ENCODE data around the gene HOXC12.

Gene HOXC12

GRCh38 chr12:53991077-53991460, 36.4 kb downstream of the HOXC12 start (continued):
- TF ChIP-seq ZBTB20 (tag by site-specific recombination; IDR thresholded peaks at IDR 0.05), result peak; percentile 68
- peak; percentile 97 for TF ChIP-seq ZBTB17 (tag by site-specific recombination; IDR thresholded peaks at IDR 0.05)
- peak; percentile 99 for TF ChIP-seq ZNF600 (tag by site-specific recombination; IDR thresholded peaks at IDR 0.05)
- peak; percentile 23; the same call in 1 of the 2 replicates for TF ChIP-seq ZXDB (tag by site-specific recombination; IDR thresholded peaks at IDR 0.05)
- peak; percentile 29; the same call in 1 of the 2 replicates for TF ChIP-seq ZBTB48 (tag by site-specific recombination; IDR thresholded peaks at IDR 0.05)
- TF ChIP-seq ZNF394 (tag by site-specific recombination; IDR thresholded peaks at IDR 0.05; ENCODE audit: borderline replicate concordance), result peak; percentile 23; the same call in 1 of the 2 replicates
- no peak for TF ChIP-seq ATF2 (tag by site-specific recombination; IDR thresholded peaks at IDR 0.05; ENCODE audit: low read depth)

GRCh38 chr12:53992377-53992889, 37.7 kb downstream of the HOXC12 start:
- ChIA-PET CTCF (interaction anchor here (0.6 to 3.0 kb wide), 8 partner anchors 8 to 246 kb away, joined by 3 to 25 read pairs (median 6); partner anchors contain the start of gene HOXC10), POLR2A (no interaction called here)
- 0 out of 2 replicates have a peak, but pooled peaks have one; percentile 23 for TF ChIP-seq ZNF335 (tag by site-specific recombination; conservative IDR thresholded peaks at IDR 0.05)
- TF ChIP-seq OVOL3 (tag by site-specific recombination; IDR thresholded peaks at IDR 0.05), result no peak
- no peak for TF ChIP-seq ZNF138 (tag by site-specific recombination; IDR thresholded peaks at IDR 0.05; ENCODE audit: borderline replicate concordance)
- no peak for TF ChIP-seq HOXD13 (CRISPR knock-in tag; IDR thresholded peaks at IDR 0.05; ENCODE audit: borderline replicate concordance)
- TF ChIP-seq, protein P1, sequence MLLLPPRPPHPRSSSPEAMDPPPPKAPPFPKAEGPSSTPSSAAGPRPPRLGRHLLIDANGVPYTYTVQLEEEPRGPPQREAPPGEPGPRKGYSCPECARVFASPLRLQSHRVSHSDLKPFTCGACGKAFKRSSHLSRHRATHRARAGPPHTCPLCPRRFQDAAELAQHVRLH (tag by site-specific recombination; IDR thresholded peaks at IDR 0.05), result no peak
- no peak for TF ChIP-seq ZFHX2 (tag by site-specific recombination; conservative IDR thresholded peaks at IDR 0.05)
- TF ChIP-seq ZNF704 (tag by site-specific recombination; IDR thresholded peaks at IDR 0.05), result no peak
- peak; percentile 63 for TF ChIP-seq PRDM1 (tag by site-specific recombination; IDR thresholded peaks at IDR 0.05)
- TF ChIP-seq ZBTB10 (tag by site-specific recombination; IDR thresholded peaks at IDR 0.05), result peak; percentile 5; the same call in 1 of the 2 replicates
- no peak for TF ChIP-seq ZFP3 (tag by site-specific recombination; IDR thresholded peaks at IDR 0.05; ENCODE audit: low read depth)
- TF ChIP-seq, protein P2, sequence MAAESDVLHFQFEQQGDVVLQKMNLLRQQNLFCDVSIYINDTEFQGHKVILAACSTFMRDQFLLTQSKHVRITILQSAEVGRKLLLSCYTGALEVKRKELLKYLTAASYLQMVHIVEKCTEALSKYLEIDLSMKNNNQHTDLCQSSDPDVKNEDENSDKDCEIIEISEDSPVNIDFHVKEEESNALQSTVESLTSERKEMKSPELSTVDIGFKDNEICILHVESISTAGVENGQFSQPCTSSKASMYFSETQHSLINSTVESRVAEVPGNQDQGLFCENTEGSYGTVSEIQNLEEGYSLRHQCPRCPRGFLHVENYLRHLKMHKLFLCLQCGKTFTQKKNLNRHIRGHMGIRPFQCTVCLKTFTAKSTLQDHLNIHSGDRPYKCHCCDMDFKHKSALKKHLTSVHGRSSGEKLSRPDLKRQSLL (tag by site-specific recombination; IDR thresholded peaks at IDR 0.05), result no peak
- TF ChIP-seq KLF8 (tag by site-specific recombination; IDR thresholded peaks at IDR 0.05), result 0 out of 2 replicates have a peak, but pooled peaks have one; percentile 24
- TF ChIP-seq ZNF548 (tag by site-specific recombination; IDR thresholded peaks at IDR 0.05), result no peak
- no peaks in the 10 kb centered on the region for H3K9me3 ChIP-seq (ENCODE audit: control insufficient read depth, insufficient read depth, low read depth, low read length)
- H3K4me1 ChIP-seq (ENCODE audit: control insufficient read depth, insufficient read depth, low read length), result peaks cover 44% of the 10 kb centered on the region
- no peaks in the 10 kb centered on the region for H3K36me3 ChIP-seq (ENCODE audit: control insufficient read depth in 2 of 2, insufficient read depth in 1 of 2, low read length in 2 of 2)
- H3K27ac ChIP-seq (ENCODE audit: extremely low read depth, low read depth, low read length), result no peak overlapping the region; the same call in 1 of the 2 replicates
- no peak overlapping the region for H3K4me3 ChIP-seq (ENCODE audit: low read depth, low read length)

Measured in HEK293 (cell line).